H9 (cell line): ENCODE measurements around the gene MAST4. TPM values are rescaled to one million over a fixed set of nuclear protein-coding genes. Genes with fewer than 3 reads are reported as not detected.

Source experiments
- DNase-seq: peaks from one replicate; pipeline ENCODE4 v3.0.0-alpha.2; 2017
- H2AFZ ChIP-seq: one replicate; pipeline ENCODE4 v1.6.1; 2013; ENCODE audit warnings: mild to moderate bottlenecking, low read length, control low read depth, moderate library complexity
- H2AK5ac ChIP-seq: 2 replicates; pipeline ENCODE4 v1.6.1; 2013; ENCODE audit warnings: low read length, control low read depth, mixed read lengths; ENCODE audit not compliant: insufficient read length
- H2BK120ac ChIP-seq: one replicate; pipeline ENCODE4 v1.6.1; 2013; ENCODE audit warnings: low read depth, mild to moderate bottlenecking, low read length, control low read depth, inconsistent platforms; ENCODE audit not compliant: poor library complexity, severe bottlenecking
- H2BK12ac ChIP-seq: 2 replicates; pipeline ENCODE4 v1.6.1; 2013; ENCODE audit warnings: low read length, control low read depth, mixed read lengths, low read depth; ENCODE audit not compliant: insufficient read length
- H2BK15ac ChIP-seq: 2 replicates; pipeline ENCODE4 v1.6.1; 2013; ENCODE audit warnings: low read depth, low read length, control low read depth
- H2BK20ac ChIP-seq: one replicate; pipeline ENCODE4 v1.6.1; 2013; ENCODE audit warnings: low read depth, mild to moderate bottlenecking, low read length, control low read depth, inconsistent platforms; ENCODE audit not compliant: poor library complexity, severe bottlenecking
- H2BK5ac ChIP-seq: 2 replicates; pipeline ENCODE4 v1.6.1; 2013; ENCODE audit warnings: low read length, control low read depth, mixed read lengths; ENCODE audit not compliant: insufficient read length
- H3K14ac ChIP-seq: 2 replicates; pipeline ENCODE4 v1.6.1; 2013; ENCODE audit warnings: low read length, control low read depth; ENCODE audit not compliant: insufficient read depth
- H3K18ac ChIP-seq: 2 replicates; pipeline ENCODE4 v1.6.1; 2013; ENCODE audit warnings: low read depth, mild to moderate bottlenecking, mixed read lengths, low read length, control low read depth; ENCODE audit not compliant: insufficient read length
- H3K23ac ChIP-seq: 2 replicates; pipeline ENCODE4 v1.6.1; 2013; ENCODE audit warnings: low read length, control low read depth, mixed read lengths, low read depth; ENCODE audit not compliant: insufficient read length
- H3K23me2 ChIP-seq: 2 replicates; pipeline ENCODE4 v1.6.1; 2013; ENCODE audit warnings: low read depth, mild to moderate bottlenecking, mixed read lengths, low read length, control low read depth; ENCODE audit not compliant: insufficient read length, poor library complexity, severe bottlenecking
- H3K27ac ChIP-seq: 2 replicates; pipeline ENCODE4 v1.5.1; 2013; ENCODE audit warnings: low read length, control low read depth, mixed read lengths, low read depth; ENCODE audit not compliant: insufficient read length
- H3K27me3 ChIP-seq: 2 replicates; pipeline ENCODE4 v1.6.1; 2013; ENCODE audit warnings: low read length, control low read depth, inconsistent platforms; ENCODE audit not compliant: insufficient read depth
- H3K4ac ChIP-seq: 2 replicates; pipeline ENCODE4 v1.6.1; 2013; ENCODE audit warnings: low read depth, mild to moderate bottlenecking, control low read depth, inconsistent platforms, low read length, moderate library complexity
- H3K4me1 ChIP-seq: 2 replicates; pipeline ENCODE4 v1.6.1; 2013; ENCODE audit warnings: low read length, control low read depth, inconsistent platforms; ENCODE audit not compliant: insufficient read depth
- H3K4me2 ChIP-seq: 2 replicates; pipeline ENCODE4 v1.6.1; 2013; ENCODE audit warnings: low read length, control low read depth, mixed read lengths; ENCODE audit not compliant: insufficient read length, insufficient read depth
- H3K56ac ChIP-seq: 2 replicates; pipeline ENCODE4 v1.6.1; 2013; ENCODE audit warnings: low read depth, mild to moderate bottlenecking, mixed read lengths, low read length, control low read depth; ENCODE audit not compliant: insufficient read length
- H3K79me1 ChIP-seq: 2 replicates; pipeline ENCODE4 v1.6.1; 2013; ENCODE audit warnings: low read depth, mild to moderate bottlenecking, moderate library complexity, low read length, control low read depth, inconsistent platforms; ENCODE audit not compliant: insufficient read depth, poor library complexity, severe bottlenecking
- H3K79me2 ChIP-seq: 2 replicates; pipeline ENCODE4 v1.6.1; 2013; ENCODE audit warnings: low read length, control low read depth, inconsistent platforms; ENCODE audit not compliant: insufficient read depth
- H3K9ac ChIP-seq: 2 replicates; pipeline ENCODE4 v1.6.1; 2013; ENCODE audit warnings: low read length, control low read depth, mixed read lengths; ENCODE audit not compliant: insufficient read length; ENCODE audit errors: extremely low read depth
- H3K9me3 ChIP-seq: one replicate; pipeline ENCODE4 v1.6.1; 2013; ENCODE audit warnings: low read depth, low read length, inconsistent platforms; ENCODE audit not compliant: control insufficient read depth
- H3T11ph ChIP-seq: one replicate; pipeline ENCODE4 v1.6.1; 2013; ENCODE audit warnings: mild to moderate bottlenecking, low read length, control low read depth, inconsistent platforms
- H4K20me1 ChIP-seq: one replicate; pipeline ENCODE4 v1.6.1; 2013; ENCODE audit not compliant: control insufficient read depth, insufficient read length, insufficient read depth
- H4K5ac ChIP-seq: 2 replicates; pipeline ENCODE4 v1.6.1; 2013; ENCODE audit warnings: low read depth, mild to moderate bottlenecking, mixed read lengths, low read length, control low read depth; ENCODE audit not compliant: insufficient read length
- H4K8ac ChIP-seq: replicated peaks from 2 replicates; pipeline ENCODE4 v1.6.1; 2013; ENCODE audit warnings: low read length, control low read depth, mixed read lengths, low read depth; ENCODE audit not compliant: insufficient read length
- H4K91ac ChIP-seq: 2 replicates; pipeline ENCODE4 v1.6.1; 2013; ENCODE audit warnings: low read depth, mild to moderate bottlenecking, moderate library complexity, mixed read lengths, low read length, control low read depth; ENCODE audit not compliant: insufficient read length
- H3K27ac Mint-ChIP-seq, 3 experiments: 2 replicates in 2 of 3; 3 replicates in 1 of 3; pipeline ENCODE4 v1.8.0; 2020 to 2021; ENCODE audit warnings: mixed read lengths in 3 of 3, mild to moderate bottlenecking in 1 of 3, moderate library complexity in 1 of 3
- H3K27me3 Mint-ChIP-seq: 2 replicates; pipeline ENCODE4 v1.8.0; 2021; ENCODE audit warnings: low read depth, mild to moderate bottlenecking, moderate library complexity, mixed read lengths
- H3K36me3 Mint-ChIP-seq, 3 experiments: 2 replicates in 2 of 3; 3 replicates in 1 of 3; pipeline ENCODE4 v1.8.0; 2020 to 2021; ENCODE audit warnings: low read depth in 3 of 3, mixed read lengths in 3 of 3; ENCODE audit not compliant: insufficient read depth in 1 of 3
- H3K4me1 Mint-ChIP-seq, 2 experiments: 2 replicates each; pipeline ENCODE4 v1.8.0; 2020; ENCODE audit warnings: mixed read lengths in 2 of 2
- H3K4me3 Mint-ChIP-seq, 2 experiments: 2 replicates in 1 of 2; 3 replicates in 1 of 2; pipeline ENCODE4 v1.8.0; 2020 to 2021; ENCODE audit warnings: mild to moderate bottlenecking in 2 of 2, mixed read lengths in 2 of 2, moderate library complexity in 1 of 2
- H3K9me3 Mint-ChIP-seq, 2 experiments: 2 replicates in 1 of 2; 3 replicates in 1 of 2; pipeline ENCODE4 v1.8.0; 2020; ENCODE audit warnings: mild to moderate bottlenecking in 2 of 2, mixed read lengths in 2 of 2, moderate library complexity in 1 of 2
- WGBS: extraction: QIAGEN DNeasy Blood & Tissue Kit; methylation state at CpG from one replicate; pipeline ENCODE4 v1.1.7; 2013; ENCODE audit warnings: missing lambda C conversion rate, low lambda C conversion rate, mixed read lengths; ENCODE audit not compliant: insufficient read length; ENCODE audit errors: extremely low coverage; 5-methylcytosine and 5-hydroxymethylcytosine counted together
- total RNA-seq: library from RNA; stranded (reverse); gene quantifications from 2 replicates; pipeline ENCODE4 v1.2.1, GENCODE V29; 2021
- TF ChIP-seq, protein P1 (sequence below): fragments of 200-600 bp; sonication (generic); conservative IDR thresholded peaks from 3 replicates; pipeline ENCODE4 v1.8.0; 2021; ENCODE audit warnings: antibody characterized with exemption, mild to moderate bottlenecking

Gene MAST4
- total RNA-seq, 1 experiment from 2014 or later: 3.7 TPM

DNA sequence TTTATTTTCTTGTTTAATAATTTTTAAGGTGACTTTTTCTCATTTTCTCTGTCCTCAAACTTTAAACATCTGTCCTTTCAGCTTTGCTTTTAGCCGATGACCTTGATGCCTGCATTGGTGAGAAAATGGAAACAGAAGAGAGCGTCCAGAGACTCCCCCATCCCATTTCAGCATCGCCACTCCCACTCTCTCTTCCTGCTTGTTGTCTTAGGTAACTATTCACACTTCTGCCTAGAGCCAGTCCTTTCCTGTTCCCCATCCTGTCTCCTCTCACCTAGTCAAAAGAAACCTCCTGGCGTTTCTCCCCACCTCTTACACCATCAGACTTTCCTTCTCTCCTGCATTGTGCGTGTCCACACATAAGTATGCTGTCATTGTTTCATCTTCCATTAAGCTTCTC is 124.6 kb downstream of the MAST4 start:
- no CpG with 5 or more reads among the region's 5 CpGs for WGBS
- H3K18ac ChIP-seq: no peak overlapping the region
- Mint-ChIP-seq H3K36me3 (no peaks in the 10 kb centered on the region), H3K27ac (no peak overlapping the region), H3K9me3 (no peaks in the 10 kb centered on the region), H3K27me3 (peaks cover 14% of the 10 kb centered on the region), H3K4me1 (peaks cover 10 to 14% of the 10 kb centered on the region in 2 experiments), H3K4me3 (no peak overlapping the region)
- no peak overlapping the region for H3K9ac ChIP-seq
- no peak overlapping the region for H4K5ac ChIP-seq
- no peak overlapping the region for H3K14ac ChIP-seq
- H3K56ac ChIP-seq: no peak overlapping the region
- no peaks in the 10 kb centered on the region for H3K27me3 ChIP-seq
- no peak overlapping the region for H3K4me2 ChIP-seq
- no peak overlapping the region for H4K8ac ChIP-seq
- no peak overlapping the region for H2BK120ac ChIP-seq
- H3K23me2 ChIP-seq: no peaks in the 10 kb centered on the region
- H2BK20ac ChIP-seq: no peak overlapping the region
- H3K79me2 ChIP-seq: no peaks in the 10 kb centered on the region
- H3K4me1 ChIP-seq: no peaks in the 10 kb centered on the region; the same call in 1 of the 2 replicates
- no peak overlapping the region for H2BK5ac ChIP-seq
- H2BK15ac ChIP-seq: no peak overlapping the region
- no peaks in the 10 kb centered on the region for H3K9me3 ChIP-seq
- no peak overlapping the region for H4K91ac ChIP-seq
- DNase-seq: peak; percentile 32
- TF ChIP-seq, protein P1, sequence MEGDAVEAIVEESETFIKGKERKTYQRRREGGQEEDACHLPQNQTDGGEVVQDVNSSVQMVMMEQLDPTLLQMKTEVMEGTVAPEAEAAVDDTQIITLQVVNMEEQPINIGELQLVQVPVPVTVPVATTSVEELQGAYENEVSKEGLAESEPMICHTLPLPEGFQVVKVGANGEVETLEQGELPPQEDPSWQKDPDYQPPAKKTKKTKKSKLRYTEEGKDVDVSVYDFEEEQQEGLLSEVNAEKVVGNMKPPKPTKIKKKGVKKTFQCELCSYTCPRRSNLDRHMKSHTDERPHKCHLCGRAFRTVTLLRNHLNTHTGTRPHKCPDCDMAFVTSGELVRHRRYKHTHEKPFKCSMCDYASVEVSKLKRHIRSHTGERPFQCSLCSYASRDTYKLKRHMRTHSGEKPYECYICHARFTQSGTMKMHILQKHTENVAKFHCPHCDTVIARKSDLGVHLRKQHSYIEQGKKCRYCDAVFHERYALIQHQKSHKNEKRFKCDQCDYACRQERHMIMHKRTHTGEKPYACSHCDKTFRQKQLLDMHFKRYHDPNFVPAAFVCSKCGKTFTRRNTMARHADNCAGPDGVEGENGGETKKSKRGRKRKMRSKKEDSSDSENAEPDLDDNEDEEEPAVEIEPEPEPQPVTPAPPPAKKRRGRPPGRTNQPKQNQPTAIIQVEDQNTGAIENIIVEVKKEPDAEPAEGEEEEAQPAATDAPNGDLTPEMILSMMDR: no peak
- H4K20me1 ChIP-seq: no peaks in the 10 kb centered on the region
- H2AFZ ChIP-seq: no peak overlapping the region
- no peak overlapping the region for H2AK5ac ChIP-seq
- H3K4ac ChIP-seq: no peak overlapping the region
- no peak overlapping the region for H3K27ac ChIP-seq
- H3K79me1 ChIP-seq: no peaks in the 10 kb centered on the region
- no peak overlapping the region for H3T11ph ChIP-seq
- H3K23ac ChIP-seq: no peak overlapping the region
- no peak overlapping the region for H2BK12ac ChIP-seq
